C4-2B (cell line): ENCODE measurements around the gene CAMTA1.

Experiments used
- H3K27ac ChIP-seq: fragments of 450-650 bp; 2 replicates; pipeline ENCODE4 v1.5.1; 2017
- CTCF ChIP-seq: fragments of 450-650 bp; conservative IDR thresholded peaks from 2 replicates; pipeline ENCODE4 v1.5.1; 2017; ENCODE audit warnings: mild to moderate bottlenecking
- ZFX ChIP-seq: fragments of 450-650 bp; IDR thresholded peaks from 2 replicates; pipeline ENCODE4 v1.6.1; 2017

CAMTA1 gene

GRCh38 chr1:7036386-7036785, 251.1 kb downstream of the CAMTA1 start:
- TF ChIP-seq CTCF, result no peak
- no peak for TF ChIP-seq ZFX
- no peak overlapping the region for H3K27ac ChIP-seq

GRCh38 chr1:7039590-7040220, 254.5 kb downstream of the CAMTA1 start:
- no peak overlapping the region for H3K27ac ChIP-seq
- TF ChIP-seq CTCF (no peak), ZFX (no peak)

GRCh38 chr1:7040969-7041695, 255.9 kb downstream of the CAMTA1 start:
- H3K27ac ChIP-seq, result no peak overlapping the region
- TF ChIP-seq CTCF (no peak), ZFX (no peak)

- H3K27ac ChIP-seq, result no peak overlapping the region
- TF ChIP-seq ZFX (no peak), CTCF (peak; percentile 79)
Measured at GRCh38 chr1:7042322-7043190, 257.3 kb downstream of the CAMTA1 start.

- H3K27ac ChIP-seq, result no peak overlapping the region
- TF ChIP-seq CTCF (no peak), ZFX (no peak)
Measured at GRCh38 chr1:7043191-7043549, 257.9 kb downstream of the CAMTA1 start.

- H3K27ac ChIP-seq, result no peak overlapping the region
- TF ChIP-seq ZFX (no peak), CTCF (no peak)
Measured at GRCh38 chr1:7043719-7044535, 258.7 kb downstream of the CAMTA1 start.
